SU-DHL-6 (cell line): ENCODE results near the gene ARFGAP1.

Experiments
- H2AFZ ChIP-seq: fragments of 200-600 bp; sonication (generic); 2 replicates; pipeline ENCODE4 v1.6.1; 2014; ENCODE audit warnings: low read depth, mild to moderate bottlenecking, moderate library complexity, mixed read lengths, antibody characterized with exemption, low read length; ENCODE audit not compliant: severe bottlenecking
- H3F3A ChIP-seq: fragments of 200-600 bp; shearing (Covaris generic); 2 replicates; pipeline ENCODE4 v1.6.0; 2016; ENCODE audit warnings: antibody characterized with exemption, mild to moderate bottlenecking; ENCODE audit not compliant: insufficient read depth
- H3K27ac ChIP-seq: fragments of 200-600 bp; sonication (generic); 2 replicates; pipeline ENCODE4 v1.5.1; 2016; ENCODE audit warnings: low read depth, mild to moderate bottlenecking, low read length, moderate library complexity, mixed read lengths
- H3K27me3 ChIP-seq: fragments of 200-600 bp; sonication (generic), shearing (Covaris generic); 2 replicates; pipeline ENCODE4 v1.6.0; 2014; ENCODE audit warnings: mild to moderate bottlenecking, low read length
- H3K36me3 ChIP-seq: fragments of 200-600 bp; sonication (generic); 2 replicates; pipeline ENCODE4 v1.6.1; 2014; ENCODE audit warnings: mild to moderate bottlenecking, low read length, mixed read lengths
- H3K4me2 ChIP-seq: fragments of 300-600, 200-600 bp; shearing (Covaris generic), sonication (generic); 2 replicates; pipeline ENCODE4 v1.6.0; 2014; ENCODE audit warnings: low read length, low read depth, mild to moderate bottlenecking; ENCODE audit not compliant: poor library complexity, severe bottlenecking
- H3K4me3 ChIP-seq: fragments of 200-600 bp; sonication (generic); 2 replicates; pipeline ENCODE4 v1.5.1; 2014; ENCODE audit warnings: antibody characterized with exemption, low read length, mild to moderate bottlenecking, mixed read lengths; ENCODE audit not compliant: insufficient read depth, poor library complexity, severe bottlenecking
- H3K79me2 ChIP-seq: fragments of 200-600 bp; sonication (generic); 2 replicates; pipeline ENCODE4 v1.6.1; 2014; ENCODE audit warnings: mild to moderate bottlenecking, low read length, moderate library complexity; ENCODE audit not compliant: insufficient read depth
- H3K9ac ChIP-seq: fragments of 200-600 bp; sonication (generic); 2 replicates; pipeline ENCODE4 v1.7.0; 2014; ENCODE audit warnings: mild to moderate bottlenecking, low read length
- H3K9me2 ChIP-seq: fragments of 200-600 bp; sonication (generic); replicated peaks from 2 replicates; pipeline ENCODE4 v1.6.1; 2014; ENCODE audit warnings: low read length; ENCODE audit not compliant: insufficient read depth
- H3K9me3 ChIP-seq: fragments of 200-600 bp; sonication (generic); 2 replicates; pipeline ENCODE4 v1.6.1; 2014; ENCODE audit warnings: low read length, mixed read lengths; ENCODE audit not compliant: insufficient read depth
- H4K20me1 ChIP-seq: fragments of 200-600 bp; sonication (generic); 2 replicates; pipeline ENCODE4 v1.6.1; 2014; ENCODE audit warnings: low read depth, mild to moderate bottlenecking, antibody characterized with exemption, low read length, moderate library complexity, mixed read lengths
- EZH2phosphoT487 ChIP-seq: fragments of 200-600 bp; sonication (generic), shearing (Covaris generic); conservative IDR thresholded peaks from 2 replicates; pipeline ENCODE4 v1.6.1; 2018; ENCODE audit warnings: mild to moderate bottlenecking, antibody characterized with exemption, low read length, moderate library complexity, mixed read lengths
- TF ChIP-seq, protein P1 (sequence below): fragments of 200-600 bp; sonication (generic); IDR thresholded peaks from one replicate; pipeline ENCODE4 v1.5.1; 2017; ENCODE audit warnings: antibody characterized with exemption, mild to moderate bottlenecking, low read length, moderate library complexity; ENCODE audit not compliant: insufficient read depth, poor library complexity, severe bottlenecking

The ARFGAP1 gene

DNA sequence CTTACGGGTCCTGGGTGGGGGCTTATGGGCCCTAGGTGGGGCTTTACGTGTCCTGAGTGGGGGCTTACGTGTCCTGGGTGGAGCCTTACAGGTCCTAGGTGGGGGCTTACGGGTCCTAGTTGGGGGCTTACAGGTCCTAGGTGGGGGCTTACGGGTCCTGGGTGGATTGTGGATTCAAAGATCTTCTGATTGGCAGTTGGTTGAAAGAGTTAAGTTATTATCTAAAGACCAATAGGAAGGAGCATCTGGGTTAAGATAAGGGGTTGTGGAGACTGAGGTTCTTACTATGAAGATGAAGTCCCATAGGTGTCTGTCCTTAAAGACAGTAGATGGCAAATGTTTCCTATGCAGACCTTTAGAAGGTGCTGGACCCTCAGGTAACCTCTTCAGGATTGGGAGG, 45.4 kb upstream of the ARFGAP1 start:
- Histone ChIP-seq H3K36me3 (no peaks in the 10 kb centered on the region), H3K9me2 (no peaks in the 10 kb centered on the region), H2AFZ (no peak overlapping the region), H3K27me3 (no peaks in the 10 kb centered on the region), H3K4me3 (no peak overlapping the region), H3K27ac (no peak overlapping the region), H3K4me2 (no peak overlapping the region), H3K9me3 (no peaks in the 10 kb centered on the region), H3K9ac (no peak overlapping the region), H3K79me2 (no peaks in the 10 kb centered on the region), H4K20me1 (no peaks in the 10 kb centered on the region), H3F3A (no peaks in the 10 kb centered on the region)
- TF ChIP-seq, protein P1, sequence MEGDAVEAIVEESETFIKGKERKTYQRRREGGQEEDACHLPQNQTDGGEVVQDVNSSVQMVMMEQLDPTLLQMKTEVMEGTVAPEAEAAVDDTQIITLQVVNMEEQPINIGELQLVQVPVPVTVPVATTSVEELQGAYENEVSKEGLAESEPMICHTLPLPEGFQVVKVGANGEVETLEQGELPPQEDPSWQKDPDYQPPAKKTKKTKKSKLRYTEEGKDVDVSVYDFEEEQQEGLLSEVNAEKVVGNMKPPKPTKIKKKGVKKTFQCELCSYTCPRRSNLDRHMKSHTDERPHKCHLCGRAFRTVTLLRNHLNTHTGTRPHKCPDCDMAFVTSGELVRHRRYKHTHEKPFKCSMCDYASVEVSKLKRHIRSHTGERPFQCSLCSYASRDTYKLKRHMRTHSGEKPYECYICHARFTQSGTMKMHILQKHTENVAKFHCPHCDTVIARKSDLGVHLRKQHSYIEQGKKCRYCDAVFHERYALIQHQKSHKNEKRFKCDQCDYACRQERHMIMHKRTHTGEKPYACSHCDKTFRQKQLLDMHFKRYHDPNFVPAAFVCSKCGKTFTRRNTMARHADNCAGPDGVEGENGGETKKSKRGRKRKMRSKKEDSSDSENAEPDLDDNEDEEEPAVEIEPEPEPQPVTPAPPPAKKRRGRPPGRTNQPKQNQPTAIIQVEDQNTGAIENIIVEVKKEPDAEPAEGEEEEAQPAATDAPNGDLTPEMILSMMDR, result no peak
- TF ChIP-seq EZH2phosphoT487, result no peak

DNA sequence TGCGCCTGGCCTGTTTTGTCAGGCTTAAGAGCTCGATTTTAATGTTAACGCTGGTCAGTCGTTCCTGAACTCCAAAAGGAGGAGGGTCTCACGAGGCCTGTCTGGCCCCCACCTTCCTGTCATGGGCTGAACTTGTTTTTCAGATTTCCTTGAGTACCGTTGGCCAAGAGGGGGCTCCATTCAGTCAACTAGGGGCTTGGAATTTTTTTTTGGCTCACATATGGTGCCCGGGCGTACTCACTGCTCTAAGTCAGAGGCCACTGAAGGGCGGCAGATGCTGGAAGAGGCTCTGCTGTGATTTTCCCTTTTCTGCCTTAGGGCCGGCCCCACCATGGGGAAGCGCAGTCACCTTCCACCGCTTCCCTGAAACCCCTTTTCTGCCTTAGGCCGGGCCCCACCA, 43.8 kb upstream of the ARFGAP1 start:
- H3K4me3 ChIP-seq, result no peak overlapping the region
- no peaks in the 10 kb centered on the region for H3K9me2 ChIP-seq
- H3K4me2 ChIP-seq, result no peak overlapping the region
- no peaks in the 10 kb centered on the region for H3K27me3 ChIP-seq
- no peak for TF ChIP-seq EZH2phosphoT487
- TF ChIP-seq, protein P1, result no peak
- no peaks in the 10 kb centered on the region for H4K20me1 ChIP-seq
- H3K79me2 ChIP-seq, result no peaks in the 10 kb centered on the region
- no peaks in the 10 kb centered on the region for H3K36me3 ChIP-seq
- no peak overlapping the region for H3K27ac ChIP-seq
- no peaks in the 10 kb centered on the region for H3K9me3 ChIP-seq
- H3F3A ChIP-seq, result no peaks in the 10 kb centered on the region
- no peak overlapping the region for H2AFZ ChIP-seq
- H3K9ac ChIP-seq, result no peak overlapping the region

DNA sequence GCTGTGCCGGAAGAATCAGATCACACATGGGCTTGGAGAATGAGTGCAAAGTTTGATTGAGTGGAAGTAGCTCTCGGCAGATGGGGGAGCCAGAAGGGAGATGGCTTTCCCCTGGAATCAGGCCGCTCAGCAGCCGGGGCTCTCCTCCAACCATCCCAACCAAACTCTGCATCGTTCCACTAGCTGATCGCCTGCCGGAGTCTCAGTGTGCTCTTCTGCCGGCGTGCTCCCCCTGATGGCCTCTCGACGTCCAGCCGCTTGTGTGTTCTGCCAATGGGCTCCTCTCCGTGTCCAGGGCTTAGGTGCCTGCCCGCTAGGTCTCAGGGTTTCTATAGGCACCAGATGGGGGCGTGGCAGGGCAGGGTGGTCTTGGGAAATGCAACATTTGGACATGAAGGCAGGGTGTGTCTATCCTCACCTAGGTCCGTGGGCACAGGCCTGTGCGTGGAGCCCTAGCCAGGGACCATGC, 41.8 kb upstream of the ARFGAP1 start:
- no peak overlapping the region for H3K4me3 ChIP-seq
- H3K9ac ChIP-seq, result no peak overlapping the region
- no peaks in the 10 kb centered on the region for H3F3A ChIP-seq
- no peak overlapping the region for H3K4me2 ChIP-seq
- H3K27ac ChIP-seq, result no peak overlapping the region
- no peaks in the 10 kb centered on the region for H3K9me2 ChIP-seq
- no peak overlapping the region for H2AFZ ChIP-seq
- no peaks in the 10 kb centered on the region for H3K27me3 ChIP-seq
- H3K9me3 ChIP-seq, result no peaks in the 10 kb centered on the region
- H3K36me3 ChIP-seq, result no peaks in the 10 kb centered on the region
- no peaks in the 10 kb centered on the region for H4K20me1 ChIP-seq
- H3K79me2 ChIP-seq, result no peaks in the 10 kb centered on the region
- TF ChIP-seq EZH2phosphoT487, result no peak

DNA sequence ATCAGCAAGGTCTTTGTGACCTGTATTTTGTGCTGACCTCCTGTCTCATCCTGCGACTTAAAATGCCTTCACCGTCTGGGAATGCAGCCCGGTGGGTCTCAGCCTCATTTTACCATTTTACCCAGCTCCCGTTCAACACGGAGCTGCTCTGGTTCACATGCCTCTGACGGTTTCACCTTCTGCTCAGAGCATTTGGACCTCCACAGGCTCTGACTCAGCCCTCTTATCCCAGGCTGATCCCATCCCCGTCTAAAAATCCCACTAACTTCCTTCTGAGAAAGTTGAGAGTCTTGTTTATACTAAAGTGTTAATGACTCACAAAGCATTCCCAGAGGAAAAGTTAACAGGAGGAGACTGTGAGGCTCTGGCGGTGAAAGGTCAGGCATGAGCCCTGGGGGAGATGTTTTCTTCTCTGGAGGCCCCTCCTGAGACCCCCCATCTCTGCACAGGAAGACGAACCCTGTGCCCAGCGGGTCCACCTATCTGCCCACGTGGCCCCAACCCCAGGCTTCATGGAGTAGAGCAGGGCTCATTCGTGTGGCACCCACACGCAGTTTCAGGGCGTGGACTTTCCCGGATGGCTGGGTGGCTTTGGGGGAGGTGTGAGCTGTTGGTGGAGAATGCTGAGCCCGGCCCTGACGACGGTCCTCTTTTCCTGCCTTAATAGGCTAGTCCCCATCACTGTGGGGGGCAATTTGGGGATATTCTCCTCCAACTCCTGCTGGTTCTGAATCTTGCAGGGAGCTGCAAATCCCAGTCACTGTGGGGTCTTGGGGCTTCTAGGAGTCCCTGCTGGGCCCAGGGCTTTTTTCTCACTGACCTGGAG, 40.2 kb upstream of the ARFGAP1 start:
- no peaks in the 10 kb centered on the region for H4K20me1 ChIP-seq
- H3K9me2 ChIP-seq, result no peaks in the 10 kb centered on the region
- no peaks in the 10 kb centered on the region for H3K9me3 ChIP-seq
- no peaks in the 10 kb centered on the region for H3K27me3 ChIP-seq
- H3K4me2 ChIP-seq, result no peak overlapping the region
- no peaks in the 10 kb centered on the region for H3K36me3 ChIP-seq
- no peak overlapping the region for H3K4me3 ChIP-seq
- no peaks in the 10 kb centered on the region for H3F3A ChIP-seq
- no peak overlapping the region for H3K27ac ChIP-seq
- no peak overlapping the region for H2AFZ ChIP-seq
- H3K79me2 ChIP-seq, result no peaks in the 10 kb centered on the region
- H3K9ac ChIP-seq, result no peak overlapping the region
- TF ChIP-seq EZH2phosphoT487, result no peak
- TF ChIP-seq, protein P1, result no peak
